ENCODE results near the gene KCNIP1. TPM values are rescaled to one million over a fixed set of nuclear protein-coding genes. Genes with fewer than 3 reads are reported as not detected.
A peak's percentile ranks its signal among the peaks of the same experiment; 100 is the strongest.

The KCNIP1 gene
- total RNA-seq, 1 donor from 2014 or later = 0.57 TPM

- DNase-seq (ENCODE audit: low spot score) = peak; percentile 63
- intact Hi-C loops (cut with DNase I) = no loop called here
Measured at GRCh38 chr5:170782438-170782837, 278.6 kb downstream of the KCNIP1 start.

GRCh38 chr5:170783498-170784247 is 279.9 kb downstream of the KCNIP1 start, which contains the start of gene GABRP:
TSS of gene GABRP (plus strand) at chr5:170783725. CDS start at chr5:170788616, 4,891 bp downstream.
- peak; percentile 58 for DNase-seq (ENCODE audit: low spot score)
- intact Hi-C loops (cut with DNase I) = no loop called here

GRCh38 chr5:170785416-170785815 is 281.6 kb downstream of the KCNIP1 start:
- DNase-seq (ENCODE audit: low spot score) = peak; percentile 7
- intact Hi-C loops (cut with DNase I) = no loop called here

Other genes with a start within 250 kb of the KCNIP1 start
- gene LCP2, start 206.2 kb upstream of the KCNIP1 start, total RNA-seq = 6.2 TPM
- 5.7 TPM for gene KCNMB1, start 114.7 kb upstream of the KCNIP1 start, total RNA-seq

All from cardiac septum (tissue), 1 donor.